Activated CD8-positive, alpha-beta memory T cell treated with anti-CD3 and anti-CD28 coated beads, Interleukin-2, amount 50 U/mL, for 24 hours (primary cell): Measurements from ENCODE around the gene SEMA4A.
A peak's percentile ranks its signal among the peaks of the same experiment; 100 is the strongest.
"Not testable (repeated sequence)": the region's sequence is repeated elsewhere in the genome, so short reads cannot be mapped to it uniquely, and the experiment has no call there.

Experiments
- DNase-seq: peaks from one replicate; pipeline ENCODE4 v3.0.0-alpha.2; 2020; ENCODE audit errors: extremely low read depth

SEMA4A gene

DNA sequence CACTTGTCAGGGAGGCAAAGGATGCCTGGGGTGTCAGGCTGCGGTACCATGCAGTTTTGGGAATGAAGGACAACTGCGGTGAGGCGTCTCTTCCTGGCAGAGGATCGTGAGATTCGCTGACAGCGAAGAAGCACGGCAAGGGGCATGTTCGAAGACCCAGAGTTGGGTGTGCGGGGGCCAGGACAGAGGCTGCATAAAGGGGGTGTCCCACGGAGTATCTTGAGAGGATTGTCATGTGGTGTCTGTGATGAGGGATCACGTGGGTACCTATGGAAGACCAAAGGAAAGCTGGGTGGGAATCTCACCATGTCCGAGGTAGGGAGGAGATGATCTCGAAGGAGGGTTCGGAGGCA, 40.9 kb downstream of the SEMA4A start:
- DNase-seq, result no peak

DNA sequence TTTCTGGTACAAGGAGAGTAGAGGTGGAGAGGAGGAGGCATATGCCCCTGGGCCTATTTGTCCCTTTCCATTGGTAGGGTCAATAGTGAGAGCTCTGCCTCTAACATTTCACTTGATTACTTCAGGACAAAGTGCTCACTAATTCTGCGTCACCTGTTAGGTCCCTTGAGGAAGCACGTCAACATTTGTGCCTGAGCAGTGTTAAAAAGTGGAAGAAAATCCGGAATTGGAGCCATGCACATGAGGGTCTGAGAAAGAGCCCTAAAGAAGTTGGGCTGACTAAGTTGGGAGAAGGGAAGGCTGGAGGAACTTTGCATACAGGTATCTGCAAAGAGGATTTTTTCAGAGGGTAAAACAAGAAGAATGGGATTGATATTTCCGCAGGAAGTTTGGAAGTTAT, 42.5 kb downstream of the SEMA4A start:
- no peak for DNase-seq

DNA sequence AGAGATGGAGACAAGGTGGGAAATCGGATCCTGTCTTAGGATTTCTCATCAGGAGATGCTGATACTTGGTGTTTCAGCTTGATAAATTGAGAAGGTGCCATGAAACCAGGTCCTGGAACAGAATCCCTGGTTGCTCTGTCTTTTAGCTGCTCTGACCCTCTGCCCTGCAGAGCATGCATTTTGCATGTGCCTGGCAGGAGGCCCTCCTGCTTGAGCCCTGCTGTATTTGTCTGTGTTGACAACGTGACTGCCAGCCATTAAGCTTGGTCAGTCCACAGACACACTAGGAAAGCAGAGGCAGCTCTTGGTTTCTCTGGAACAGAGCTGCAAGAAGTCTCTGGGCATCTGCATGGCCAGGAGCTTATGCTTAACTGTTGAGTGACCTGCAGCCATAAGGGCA, 43.1 kb downstream of the SEMA4A start:
- DNase-seq, result no peak

DNA sequence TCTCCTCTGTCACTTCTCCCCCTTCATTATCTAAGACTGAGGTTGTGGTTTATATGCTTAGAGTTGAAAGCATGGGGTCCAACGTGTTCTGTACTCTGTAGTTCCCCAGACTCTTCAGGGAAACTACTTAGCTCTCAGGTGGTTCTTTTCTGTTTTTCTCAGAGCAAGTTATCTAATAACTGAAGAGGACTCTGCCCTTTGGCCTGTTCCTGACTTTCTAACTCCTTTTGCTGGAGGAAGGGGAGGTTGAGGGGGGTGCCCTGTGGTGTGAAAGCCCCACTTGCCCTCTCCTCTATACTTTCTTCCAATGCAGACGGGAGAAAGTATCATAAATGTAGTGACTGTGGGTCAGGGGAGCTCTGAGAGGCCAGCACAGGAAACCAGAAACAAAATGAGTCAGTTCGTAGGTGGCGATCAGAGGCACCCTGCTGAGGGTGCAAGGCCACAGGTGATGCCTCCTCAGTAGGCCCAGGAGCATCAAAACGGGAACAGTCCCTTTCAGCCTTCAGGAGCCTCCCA, 45.5 kb downstream of the SEMA4A start:
- DNase-seq, result no peak

DNA sequence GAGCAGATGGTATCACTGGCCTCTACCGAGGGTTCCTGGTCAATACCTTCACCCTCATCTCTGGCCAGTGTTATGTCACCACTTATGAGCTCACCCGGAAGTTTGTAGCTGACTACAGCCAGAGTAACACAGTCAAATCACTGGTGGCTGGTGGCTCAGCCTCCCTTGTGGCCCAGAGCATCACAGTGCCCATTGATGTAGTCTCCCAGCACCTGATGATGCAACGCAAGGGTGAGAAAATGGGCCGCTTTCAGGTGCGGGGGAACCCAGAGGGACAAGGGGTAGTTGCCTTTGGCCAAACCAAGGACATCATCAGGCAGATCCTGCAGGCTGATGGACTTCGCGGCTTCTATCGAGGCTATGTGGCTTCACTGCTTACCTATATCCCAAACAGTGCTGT, 46.7 kb downstream of the SEMA4A start:
- no peak for DNase-seq

DNA sequence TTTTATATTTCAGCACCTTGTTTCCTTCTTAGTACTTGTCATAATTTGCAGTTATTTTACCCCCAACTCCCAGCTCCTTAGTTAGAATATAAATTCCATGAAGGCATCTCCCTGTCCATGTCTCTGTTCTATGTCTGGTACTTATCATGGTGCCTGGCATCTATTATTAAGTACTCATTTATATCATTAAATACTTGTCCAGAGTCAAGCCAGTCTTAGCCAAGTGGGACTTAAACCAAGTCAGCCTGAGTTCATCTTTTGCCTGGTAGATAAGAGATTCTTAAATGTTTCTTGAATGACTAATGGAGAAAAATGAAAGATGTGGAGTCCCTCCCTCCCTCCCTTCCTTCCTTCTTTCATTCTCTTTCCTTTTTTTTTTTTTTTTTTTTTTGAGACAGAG, 49.9 kb downstream of the SEMA4A start:
- no peak for DNase-seq

DNA sequence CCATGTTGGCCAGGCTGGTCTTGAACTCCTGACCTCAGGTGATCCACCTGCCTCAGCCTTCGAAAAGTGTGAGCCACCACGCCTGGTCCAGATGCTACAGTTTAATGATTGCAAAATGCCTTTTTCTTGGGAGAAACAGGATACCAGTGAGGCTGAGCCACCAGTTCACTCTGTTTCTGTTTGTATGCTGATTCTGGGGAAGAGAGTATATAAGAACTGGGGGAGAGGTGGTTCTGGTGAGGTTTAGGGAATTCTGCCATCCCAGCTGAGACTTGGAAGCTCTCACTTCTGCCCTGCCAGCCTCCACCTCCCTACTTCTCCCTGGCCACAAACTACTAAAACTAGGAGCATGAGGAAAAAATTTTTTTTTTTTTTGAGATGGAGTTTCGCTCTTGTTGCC, 51.3 kb downstream of the SEMA4A start:
- no peak for DNase-seq

DNA sequence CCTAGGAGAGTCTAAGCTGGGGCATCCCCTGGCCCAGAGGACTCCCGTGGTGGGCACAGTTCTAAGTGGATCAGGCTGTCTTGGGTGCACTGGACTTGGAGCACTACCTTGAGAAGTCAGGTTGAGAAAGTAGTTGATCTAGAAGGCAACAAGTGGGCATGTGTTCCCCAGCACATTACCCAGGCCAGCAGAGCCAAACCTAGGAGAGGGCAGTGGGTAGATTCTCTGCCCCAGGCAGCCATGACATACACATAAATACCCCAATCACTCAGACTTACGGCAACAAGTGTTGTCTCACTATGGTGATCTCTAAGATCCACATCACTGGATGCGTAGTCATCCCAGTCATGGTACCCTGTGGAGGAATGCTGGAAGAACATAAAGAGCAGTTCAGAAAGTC, 57.9 kb downstream of the SEMA4A start:
- DNase-seq, result no peak

DNA sequence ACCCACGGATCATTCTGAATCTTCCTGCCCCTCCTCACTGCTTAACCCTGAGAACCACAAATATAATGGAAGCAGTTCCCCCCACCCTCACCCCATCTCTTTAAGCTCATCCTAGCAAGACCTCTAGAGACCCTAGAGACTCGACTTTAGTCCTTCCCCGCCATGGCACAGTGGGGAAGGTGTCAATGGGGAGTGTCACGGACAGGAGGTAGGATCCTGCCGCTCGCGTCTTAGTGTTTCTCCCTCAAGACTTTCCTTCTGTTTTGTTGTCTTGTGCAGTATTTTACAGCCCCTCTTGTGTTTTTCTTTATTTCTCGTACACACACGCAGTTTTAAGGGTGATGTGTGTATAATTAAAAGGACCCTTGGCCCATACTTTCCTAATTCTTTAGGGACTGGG, 58.7 kb downstream of the SEMA4A start:
- DNase-seq, result no peak

DNA sequence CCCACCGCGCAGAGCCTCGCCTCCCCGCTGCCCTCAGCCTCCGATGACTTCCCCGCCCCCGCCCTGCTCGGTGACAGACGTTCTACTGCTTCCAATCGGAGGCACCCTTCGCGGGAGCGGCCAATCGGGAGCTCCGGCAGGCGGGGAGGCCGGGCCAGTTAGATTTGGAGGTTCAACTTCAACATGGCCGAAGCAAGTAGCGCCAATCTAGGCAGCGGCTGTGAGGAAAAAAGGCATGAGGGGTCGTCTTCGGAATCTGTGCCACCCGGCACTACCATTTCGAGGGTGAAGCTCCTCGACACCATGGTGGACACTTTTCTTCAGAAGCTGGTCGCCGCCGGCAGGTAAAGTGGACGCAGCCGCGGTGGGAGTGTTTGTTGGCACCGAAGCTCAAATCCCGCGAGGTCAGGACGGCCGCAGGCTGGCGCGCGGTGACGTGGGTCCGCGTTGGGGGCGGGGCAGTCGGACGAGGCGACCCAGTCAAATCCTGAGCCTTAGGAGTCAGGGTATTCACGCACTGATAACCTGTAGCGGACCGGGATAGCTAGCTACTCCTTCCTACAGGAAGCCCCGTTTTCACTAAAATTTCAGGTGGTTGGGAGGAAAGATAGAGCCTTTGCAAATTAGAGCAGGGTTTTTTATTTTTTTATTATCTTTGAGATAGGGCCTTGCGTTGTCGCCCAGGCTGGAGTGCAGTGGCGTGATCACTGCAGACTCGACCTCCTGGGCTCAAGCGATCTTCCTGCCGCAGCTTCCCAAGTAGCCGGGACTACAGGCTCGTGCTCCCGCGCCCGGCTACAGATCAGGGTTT, 59.7 kb downstream of the SEMA4A start, which contains the start of gene PMF1:
PMF1 (plus strand) TSS at position 175 of the 811 bp plus-strand sequence; CDS start at position 184, 9 bp downstream.
- DNase-seq, result peak; percentile 90

DNA sequence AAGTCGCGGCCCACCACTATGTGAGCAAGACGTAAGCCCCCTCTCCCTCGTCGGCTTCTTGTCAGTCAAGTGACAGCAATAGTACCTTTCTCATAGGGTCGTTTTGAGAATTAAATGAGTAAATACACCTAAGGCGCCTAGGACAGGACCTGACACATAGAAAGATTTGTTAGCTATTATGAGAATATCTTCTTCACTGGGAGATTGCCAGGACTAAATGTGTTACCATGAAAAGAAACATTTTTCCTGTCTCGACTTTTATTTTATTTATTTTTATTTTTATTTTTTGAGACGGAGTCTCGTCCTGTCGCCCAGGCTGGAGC, 60.2 kb downstream of the SEMA4A start:
- no peak for DNase-seq

DNA sequence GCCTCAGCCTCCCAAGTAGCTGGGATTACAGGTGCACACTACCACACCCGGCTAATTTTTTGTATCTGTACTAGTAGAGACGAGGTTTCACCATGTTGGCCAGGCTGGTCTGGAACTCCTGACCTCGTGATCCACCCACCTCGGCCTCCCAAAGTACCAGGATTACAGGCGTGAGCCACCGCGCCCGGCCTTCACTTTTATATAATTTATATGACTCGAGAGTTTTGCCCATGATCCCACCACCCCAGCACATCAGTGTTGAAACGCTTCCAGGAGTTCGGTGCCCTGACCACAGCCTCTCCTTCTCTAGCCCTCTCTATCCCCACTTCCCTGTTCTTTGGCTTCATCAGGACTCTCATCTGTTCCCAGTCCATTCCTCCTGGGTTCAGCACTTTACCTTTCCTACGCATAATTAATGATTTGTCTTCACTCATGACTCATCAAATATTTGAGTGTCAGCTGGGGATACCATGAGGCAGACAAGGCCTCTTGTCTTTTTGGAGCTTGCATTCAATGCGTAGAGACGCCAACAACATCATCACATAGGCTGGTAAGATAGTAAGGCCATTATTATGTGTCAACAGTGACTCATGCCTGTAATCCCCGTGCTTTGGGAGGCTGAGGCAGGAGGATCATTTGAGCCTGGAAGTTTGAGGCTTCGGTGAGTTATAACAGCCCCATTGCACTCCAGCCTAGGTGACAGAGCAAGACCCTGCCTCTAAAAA, 60.8 kb downstream of the SEMA4A start:
- DNase-seq, result no peak

DNA sequence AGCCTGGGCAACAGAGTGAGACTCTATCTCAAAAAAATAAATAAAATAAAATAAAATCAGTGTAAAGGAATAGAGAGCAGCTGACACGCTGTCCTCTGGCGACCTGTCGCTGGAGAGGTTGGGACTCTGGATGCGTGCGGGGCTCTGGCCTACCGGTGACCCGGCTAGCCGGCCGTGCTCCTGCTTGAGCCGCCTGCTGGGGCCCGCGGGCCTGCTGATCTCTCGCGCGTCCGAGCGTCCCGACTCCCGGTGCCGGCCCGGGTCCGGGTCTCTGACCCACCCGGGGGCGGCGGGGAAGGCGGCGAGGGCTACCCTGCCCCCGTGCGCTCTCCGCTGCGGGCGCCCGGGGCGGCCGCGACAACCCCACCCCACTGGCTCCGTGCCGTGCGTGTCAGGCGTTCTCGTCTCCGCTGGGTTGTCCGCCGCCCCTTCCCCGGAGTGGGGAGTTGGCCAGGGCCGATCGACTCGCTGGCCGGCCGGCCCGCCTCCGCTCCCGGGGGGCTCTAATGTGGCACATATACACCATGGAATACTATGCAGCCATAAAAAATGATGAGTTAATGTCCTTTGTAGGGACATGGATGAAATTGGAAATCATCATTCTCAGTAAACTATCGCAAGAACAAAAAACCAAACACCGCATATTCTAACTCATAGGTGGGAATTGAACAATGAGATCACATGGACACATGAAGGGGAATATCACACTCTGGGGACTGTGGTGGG, 63.1 kb downstream of the SEMA4A start:
- DNase-seq, result not testable (repeated sequence)

DNA sequence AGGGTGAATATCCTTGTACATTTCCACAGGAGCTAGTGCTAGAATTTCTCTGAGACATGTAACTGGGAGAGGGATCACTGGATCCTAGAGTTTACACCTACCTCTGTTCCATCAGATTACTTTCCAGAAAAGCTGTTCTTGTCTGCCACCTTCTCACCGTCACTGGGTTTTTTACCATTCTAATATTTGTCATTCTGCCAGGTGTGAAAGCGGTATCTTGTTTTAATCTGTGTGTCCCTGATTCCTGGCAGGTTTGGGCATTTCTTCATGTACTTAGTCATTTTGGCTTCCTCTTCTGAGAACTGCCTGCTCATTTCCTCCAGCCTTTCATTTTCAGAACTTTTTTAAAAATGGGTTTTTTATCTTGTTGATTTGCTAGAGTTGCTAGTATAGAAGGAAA, 64.5 kb downstream of the SEMA4A start:
- DNase-seq, result no peak

DNA sequence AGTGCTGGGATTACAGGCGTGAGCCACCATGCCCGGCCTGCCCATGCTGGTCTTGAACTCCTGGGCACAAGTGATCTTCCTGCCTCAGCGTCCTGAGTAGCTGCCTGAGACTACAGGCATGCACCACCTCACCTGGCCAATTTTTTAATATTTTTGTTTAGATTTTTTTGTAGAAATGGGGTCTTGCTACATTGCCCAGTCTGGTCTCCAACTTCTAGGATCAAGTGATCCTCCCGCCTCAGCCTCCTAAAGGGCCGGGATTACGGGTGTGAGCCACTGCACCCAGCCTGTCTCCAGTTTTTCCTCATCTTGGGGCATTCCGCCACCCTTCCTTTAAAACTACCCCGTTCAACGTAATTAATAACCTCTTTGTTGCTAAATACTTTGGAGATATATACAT, 66.8 kb downstream of the SEMA4A start:
- DNase-seq, result no peak

DNA sequence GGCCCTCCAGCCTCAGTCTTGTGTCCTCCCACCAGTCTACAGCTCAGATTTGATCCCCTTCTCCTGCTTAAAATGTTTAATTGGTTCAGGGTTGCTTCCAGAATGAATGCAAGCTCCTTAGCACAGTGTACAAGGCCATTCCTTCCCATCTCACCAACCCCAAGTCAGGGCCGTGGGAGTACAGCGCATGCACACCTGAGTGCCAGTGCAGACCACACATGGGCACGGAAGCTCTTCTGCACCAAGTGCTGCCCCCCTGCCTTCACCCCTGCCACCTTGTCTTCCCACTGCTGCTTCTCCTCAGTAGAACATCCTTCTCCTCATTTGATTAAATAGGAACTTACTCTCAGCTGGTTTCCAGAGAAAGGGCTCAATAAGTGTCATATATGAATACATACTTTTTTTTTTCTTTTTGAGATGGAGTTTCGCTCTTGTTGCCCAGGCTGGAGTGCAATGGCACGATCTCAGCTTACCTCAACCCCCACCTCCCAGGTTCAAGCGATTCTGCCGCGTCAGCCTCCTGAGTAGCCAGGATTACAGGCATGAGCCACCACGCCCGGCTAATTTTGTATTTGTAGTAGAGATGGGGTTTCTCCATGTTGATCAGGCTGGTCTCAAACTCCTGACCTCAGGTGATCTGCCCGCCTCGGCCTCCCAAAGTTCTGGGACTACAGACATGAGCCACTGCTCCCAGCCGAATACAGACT, 68.8 kb downstream of the SEMA4A start:
- no peak for DNase-seq

DNA sequence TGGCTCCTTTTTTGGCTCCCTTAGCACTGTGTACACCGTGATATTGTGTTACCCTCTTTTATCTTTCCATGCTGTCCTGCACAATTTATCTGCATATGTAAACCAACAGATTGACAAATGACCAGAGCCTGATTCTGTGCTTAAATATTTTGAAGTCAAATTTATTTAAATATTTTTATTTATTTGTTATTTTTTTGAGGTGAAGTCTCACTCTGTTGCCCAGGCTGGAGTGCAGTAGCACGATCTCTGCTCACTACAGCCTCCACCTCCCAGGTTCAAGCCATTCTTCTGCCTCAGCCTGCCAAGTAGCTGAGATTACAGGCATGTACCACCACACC, 72.3 kb downstream of the SEMA4A start:
- no peak for DNase-seq

DNA sequence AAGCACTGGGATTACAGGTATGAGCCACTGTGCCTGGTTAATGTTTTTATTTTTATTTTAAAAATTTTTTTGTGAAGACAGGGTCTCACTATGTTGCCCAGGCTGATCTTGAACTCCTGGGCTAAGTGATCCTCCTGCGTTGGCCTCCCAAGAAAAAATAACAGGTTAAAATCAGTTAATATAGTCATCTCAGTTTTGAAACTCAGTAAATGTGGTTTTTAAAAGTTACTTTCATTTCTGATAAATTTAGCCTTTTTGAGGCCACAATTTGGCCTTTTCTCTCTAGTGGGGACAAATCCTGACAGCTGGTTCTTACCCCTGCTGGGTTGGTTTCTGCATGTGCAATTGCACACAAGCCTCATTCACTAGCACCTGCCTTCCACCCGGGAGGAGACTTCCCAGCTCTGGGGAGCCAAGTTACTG, 72.7 kb downstream of the SEMA4A start:
- no peak for DNase-seq

DNA sequence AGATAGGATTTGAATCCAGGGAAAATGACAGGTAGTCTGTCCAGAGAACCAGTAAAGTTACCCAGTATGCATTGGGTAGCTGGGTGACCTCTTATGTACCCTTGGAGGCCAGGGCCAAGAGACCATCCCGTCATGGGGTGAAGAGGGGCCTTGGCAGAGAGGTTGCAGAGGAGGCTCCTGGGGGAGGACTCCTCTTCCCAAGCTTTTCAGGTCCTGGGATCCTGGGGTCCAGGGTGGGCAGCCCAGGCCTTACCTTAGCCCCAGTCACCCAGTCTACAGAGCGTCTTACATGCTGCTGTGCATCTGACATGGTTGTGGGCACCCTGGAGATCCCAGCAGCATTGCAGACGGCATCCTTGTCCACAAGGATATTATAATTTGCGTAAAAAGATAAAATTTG, 73.4 kb downstream of the SEMA4A start:
- DNase-seq, result no peak
